GM19240 (cell line): ENCODE data around the gene GRM7.

Experiments used
- DNase-seq: peaks from one replicate; pipeline ENCODE4 v3.0.0; 2011; ENCODE audit warnings: low spot score; ENCODE audit not compliant: insufficient read length

Gene GRM7

DNA sequence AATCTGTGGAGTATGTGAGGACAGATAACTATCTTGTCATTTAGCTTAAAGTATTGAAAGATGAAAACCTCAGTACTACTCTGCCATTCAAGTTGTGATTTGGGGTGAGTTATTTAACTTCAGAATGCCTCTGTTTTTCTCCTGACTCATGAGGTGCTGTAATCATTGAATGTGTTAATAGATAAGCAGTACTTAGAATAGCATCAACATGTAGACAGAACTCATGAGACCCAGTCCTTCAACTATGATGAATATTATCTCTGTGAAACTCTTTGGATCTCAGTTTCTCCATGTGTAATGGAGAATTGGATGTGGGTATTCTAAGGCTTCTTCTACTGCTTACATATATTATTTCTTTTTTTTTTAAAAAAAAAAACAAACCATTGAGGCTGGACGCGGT lies 431.4 kb downstream of the GRM7 start:
- DNase-seq, result no peak

DNA sequence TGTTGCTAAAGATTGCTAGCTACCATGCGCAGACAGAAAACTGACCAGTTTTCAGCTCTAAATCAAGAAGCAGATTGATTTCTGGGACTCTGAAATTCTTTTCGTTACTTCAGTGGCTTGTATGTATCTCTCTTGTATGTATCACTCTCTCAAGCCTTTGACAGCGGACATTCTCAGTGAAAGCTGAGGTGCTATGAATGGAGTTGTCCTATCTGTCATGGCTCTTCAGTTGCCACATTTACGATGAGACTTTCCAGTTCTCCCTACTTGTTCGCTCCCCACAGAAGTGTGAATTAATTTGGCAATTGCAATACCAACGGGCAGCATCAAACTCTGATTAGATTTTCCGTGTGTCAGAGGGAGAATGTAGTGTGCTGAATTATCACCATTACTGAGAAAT lies 432.4 kb downstream of the GRM7 start:
- DNase-seq, result no peak

DNA sequence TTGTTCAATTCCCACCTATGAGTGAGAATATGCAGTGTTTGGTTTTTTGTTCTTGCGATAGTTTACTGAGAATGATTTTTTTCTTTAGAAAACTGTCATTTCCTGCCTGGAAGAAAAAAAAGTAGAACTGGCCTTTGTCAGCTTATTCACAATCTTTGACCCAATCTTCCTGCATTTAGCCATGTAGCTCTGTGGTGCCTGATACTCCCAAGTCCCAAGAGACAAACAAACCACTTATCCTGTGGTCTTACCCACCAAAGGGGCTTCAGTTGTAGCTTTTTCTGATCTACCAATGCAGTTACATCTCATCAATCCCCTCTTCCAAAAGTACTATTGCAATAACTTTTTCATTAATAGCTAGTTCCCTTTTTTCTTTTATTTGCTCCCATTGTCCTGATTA lies 444.6 kb downstream of the GRM7 start:
- DNase-seq, result no peak

DNA sequence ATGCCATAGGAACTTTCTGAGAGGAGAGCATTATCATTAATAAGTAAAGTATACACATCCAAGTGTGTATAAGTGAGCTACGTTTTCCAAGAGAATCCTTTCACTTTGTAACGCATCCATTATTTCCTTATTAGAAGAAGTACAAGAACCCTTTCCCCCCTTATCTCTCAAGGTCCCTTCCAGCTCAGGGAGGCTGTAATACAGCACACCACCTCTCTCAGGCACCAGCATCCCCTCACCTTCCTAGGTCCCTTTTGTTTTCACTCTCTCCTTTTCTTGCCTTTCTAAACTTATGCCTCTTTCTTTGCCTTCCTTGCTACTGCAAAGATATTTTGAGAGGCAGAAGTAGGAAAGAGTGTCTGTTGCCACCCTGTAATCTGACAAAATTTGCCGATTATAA lies 446.0 kb downstream of the GRM7 start:
- DNase-seq, result no peak

GRCh38 chr3:7307410-7307809 lies 446.5 kb downstream of the GRM7 start:
- DNase-seq, result no peak

DNA sequence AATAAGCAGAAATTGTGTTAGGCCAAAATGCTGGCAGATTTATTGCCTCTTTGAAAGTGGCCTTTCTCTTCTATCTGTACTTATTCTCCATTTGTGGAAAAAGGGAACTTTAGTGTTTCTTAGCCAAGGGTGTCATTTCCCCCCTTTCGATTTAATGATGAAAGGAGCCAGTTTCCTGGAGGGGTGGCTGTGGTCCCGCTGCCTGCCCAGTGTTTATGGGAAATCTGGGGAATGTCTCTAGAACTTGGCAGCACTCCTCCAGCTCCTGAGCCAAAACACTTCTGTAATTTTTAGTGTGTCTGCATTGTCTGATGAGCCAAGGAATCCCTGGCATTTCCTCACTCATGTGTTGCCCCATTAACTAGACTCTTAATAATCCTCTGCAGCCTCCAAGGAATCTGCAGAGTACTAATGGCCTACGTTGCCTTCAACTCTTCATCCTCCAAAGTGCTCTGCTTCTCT lies 448.8 kb downstream of the GRM7 start:
- no peak for DNase-seq

DNA sequence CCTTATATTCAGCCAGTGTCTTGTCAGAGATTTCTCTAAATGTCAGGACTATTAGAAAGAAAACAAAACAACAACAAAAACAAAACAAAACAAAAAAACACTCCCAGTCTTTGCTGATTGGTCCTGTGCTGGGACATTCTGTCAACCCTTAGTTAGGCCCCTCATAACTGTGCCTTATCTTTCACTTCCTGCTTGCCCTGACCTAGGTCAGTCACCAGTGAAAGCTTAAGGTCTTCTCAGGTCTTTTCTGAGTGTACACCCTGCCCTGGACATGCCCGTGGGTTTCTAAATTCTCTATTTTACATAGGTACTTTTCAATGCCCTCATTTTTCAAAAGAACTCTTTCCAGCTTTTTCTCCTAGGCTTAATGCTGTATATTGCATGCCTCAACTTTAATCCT lies 454.1 kb downstream of the GRM7 start:
- no peak for DNase-seq

DNA sequence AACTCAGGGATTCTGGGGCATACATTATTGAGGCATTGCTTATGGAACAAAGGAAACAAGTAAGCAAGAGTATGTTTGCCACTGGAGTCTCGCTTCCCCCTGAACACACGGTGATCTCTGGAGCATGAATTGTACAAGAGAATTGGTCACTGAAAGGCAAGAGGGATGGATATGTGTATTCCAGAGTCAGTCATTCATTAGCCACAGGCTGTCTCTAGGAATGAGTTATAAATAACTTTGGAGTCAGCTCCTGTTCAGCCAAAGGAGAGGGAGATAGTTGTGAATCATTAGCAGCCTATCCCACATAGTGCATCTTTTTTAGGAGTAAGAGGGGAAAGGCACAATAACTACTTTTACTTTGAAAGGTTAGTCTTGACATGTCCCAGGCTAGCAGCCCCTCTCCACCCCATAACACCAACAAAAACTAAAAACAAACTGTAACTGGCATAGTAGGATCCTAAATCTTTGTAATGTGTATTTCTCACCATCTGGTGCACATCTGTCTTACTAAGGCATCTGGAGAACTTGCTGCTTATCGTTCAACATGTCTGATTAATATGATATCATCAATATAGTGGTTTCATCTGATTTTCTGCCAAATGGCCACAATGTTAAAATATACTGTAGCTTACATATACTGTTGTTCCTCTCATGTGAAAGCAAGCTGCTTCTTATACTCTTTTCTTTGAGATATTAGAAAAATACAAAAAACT lies 462.2 kb downstream of the GRM7 start:
- DNase-seq, result no peak

DNA sequence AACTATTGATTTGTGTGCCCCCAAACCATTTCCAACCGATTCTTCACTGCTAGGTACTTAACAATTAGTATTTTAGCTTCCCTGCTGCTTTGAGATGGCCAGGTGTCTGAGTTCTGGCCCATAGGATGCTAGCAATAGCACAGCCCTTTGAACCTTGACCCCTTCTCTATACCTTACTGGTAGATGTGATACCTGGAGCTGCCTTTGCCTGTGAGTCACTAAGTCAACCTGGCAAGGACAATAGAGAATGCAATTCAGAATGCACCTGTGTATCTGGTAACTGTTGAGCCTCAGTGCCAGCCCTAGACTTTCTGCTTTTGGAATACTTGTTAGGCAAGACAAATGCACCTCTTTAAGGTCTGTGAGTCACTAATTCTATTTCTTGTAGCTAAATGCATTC lies 467.4 kb downstream of the GRM7 start:
- DNase-seq, result no peak

GRCh38 chr3:7332696-7333095 lies 471.8 kb downstream of the GRM7 start:
- DNase-seq, result no peak

DNA sequence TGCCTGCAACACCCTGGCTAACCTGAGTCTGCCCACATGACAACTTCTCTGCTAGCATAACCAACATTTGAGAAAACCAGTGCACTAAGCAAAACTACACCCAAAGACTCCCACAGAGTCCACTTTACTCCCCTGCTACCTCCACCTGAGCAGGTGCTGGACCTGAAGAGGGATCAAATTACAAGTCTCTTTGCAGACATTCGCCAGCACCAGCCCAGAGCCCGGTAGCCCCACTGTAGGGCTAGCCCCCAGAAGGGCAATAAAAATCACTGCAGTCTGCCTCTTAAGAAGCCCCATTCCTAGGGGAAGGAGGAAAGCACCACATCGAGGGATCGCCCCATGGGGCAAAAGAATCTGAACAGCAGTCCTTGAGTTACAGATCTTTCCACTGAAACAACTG lies 472.2 kb downstream of the GRM7 start:
- no peak for DNase-seq

- no peak for DNase-seq
These were observed 479.9 kb downstream of the GRM7 start for GRCh38 chr3:7340795-7341194.

DNA sequence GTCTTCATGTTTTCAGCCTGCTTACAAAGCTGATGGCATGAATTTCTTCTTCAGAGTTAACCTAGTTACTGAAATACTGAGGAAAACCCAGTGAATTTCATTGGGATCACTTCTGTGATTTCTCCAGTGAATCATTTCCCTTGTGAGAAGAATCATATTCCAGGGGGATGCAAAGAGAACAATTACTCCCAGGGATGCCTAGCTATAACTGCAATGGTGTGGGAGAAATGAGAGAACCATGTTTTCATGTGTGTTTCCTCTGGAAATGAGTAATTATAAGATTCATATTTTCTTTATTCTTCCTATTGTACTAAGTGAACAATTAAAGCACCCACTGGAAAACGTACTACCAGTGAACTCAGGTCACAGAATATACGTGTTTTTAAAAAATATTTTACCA lies 485.4 kb downstream of the GRM7 start:
- no peak for DNase-seq

- DNase-seq, result no peak
These were observed 496.2 kb downstream of the GRM7 start for GRCh38 chr3:7357101-7357500.

GRCh38 chr3:7367968-7368367 lies 507.1 kb downstream of the GRM7 start:
- no peak for DNase-seq

- no peak for DNase-seq
These were observed 507.7 kb downstream of the GRM7 start for GRCh38 chr3:7368597-7368996.

DNA sequence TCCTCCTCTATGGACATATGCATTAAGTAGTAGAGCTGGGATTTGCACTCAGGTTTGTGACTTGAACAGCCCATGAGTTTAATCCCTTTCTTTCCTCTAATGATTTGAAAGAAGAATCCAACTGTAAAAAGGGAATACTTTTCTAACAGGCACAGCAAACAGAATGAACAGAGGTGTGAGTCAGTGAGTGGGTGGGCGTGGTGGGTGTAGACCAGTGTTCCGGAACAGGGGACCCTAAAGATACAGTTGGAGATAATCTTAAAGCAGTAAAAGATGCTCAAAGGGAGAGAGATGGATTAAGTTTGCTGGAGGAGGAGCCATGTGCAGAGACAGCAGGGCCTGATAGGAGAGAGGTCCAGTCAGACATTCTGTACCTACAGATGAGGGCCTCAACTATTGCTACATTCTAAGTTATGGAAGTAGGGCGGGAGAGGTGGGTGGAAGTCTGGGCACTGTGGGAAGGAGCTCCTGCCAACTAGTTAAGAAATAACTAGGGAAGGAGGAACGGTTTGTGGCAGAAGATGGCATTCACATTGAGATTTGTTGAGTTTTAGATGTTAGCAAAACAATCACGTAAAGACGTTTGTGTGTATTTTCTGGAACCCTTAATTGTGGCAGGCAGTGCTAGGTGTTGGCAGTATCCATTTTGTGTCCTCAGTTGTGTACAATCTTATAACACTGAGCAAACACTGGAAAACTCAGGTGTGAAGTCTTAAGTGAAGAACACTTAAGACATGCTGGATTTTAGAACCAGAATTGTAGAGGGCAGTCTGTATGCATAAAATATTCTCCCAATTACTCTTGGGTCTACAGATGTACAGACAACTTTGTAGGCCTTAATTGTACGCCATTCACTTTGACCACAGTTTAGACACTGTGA lies 511.0 kb downstream of the GRM7 start:
- no peak for DNase-seq

DNA sequence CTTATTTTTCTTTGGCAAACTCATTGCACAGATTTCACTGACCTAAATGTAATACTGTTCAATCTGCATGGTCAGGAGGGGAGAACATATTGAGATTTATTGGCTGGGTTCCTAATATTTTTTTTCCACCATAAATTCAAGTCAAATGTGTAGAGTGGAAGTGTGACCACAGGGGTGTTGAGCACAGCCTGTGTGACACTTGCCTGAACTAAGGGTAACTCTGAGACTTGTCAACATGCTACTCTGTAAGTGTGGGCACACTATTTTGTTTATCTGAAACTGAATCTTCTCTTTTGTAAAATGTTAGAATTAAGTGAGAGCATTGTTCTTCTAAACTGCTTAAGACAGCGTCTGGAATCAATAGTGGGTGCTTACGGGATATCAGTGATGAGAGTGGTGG lies 516.2 kb downstream of the GRM7 start:
- no peak for DNase-seq

DNA sequence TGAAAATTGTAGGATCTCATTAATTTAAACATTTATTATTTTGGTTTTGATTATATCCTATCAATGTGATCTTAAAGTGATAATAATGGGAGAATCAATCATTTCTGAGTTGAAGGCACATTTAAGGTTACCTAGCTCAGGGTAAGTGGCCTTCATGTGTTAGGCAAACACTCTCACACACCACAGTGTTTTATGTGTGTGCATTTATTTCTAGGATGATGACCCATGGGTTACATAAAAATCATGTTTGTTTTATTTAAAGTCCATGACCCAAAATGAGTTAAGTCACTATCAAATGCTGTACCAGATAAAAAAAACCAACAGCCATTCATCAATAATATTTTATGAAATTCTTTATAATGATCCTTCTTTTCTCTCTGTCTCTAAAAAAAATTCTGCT lies 520.8 kb downstream of the GRM7 start:
- no peak for DNase-seq

DNA sequence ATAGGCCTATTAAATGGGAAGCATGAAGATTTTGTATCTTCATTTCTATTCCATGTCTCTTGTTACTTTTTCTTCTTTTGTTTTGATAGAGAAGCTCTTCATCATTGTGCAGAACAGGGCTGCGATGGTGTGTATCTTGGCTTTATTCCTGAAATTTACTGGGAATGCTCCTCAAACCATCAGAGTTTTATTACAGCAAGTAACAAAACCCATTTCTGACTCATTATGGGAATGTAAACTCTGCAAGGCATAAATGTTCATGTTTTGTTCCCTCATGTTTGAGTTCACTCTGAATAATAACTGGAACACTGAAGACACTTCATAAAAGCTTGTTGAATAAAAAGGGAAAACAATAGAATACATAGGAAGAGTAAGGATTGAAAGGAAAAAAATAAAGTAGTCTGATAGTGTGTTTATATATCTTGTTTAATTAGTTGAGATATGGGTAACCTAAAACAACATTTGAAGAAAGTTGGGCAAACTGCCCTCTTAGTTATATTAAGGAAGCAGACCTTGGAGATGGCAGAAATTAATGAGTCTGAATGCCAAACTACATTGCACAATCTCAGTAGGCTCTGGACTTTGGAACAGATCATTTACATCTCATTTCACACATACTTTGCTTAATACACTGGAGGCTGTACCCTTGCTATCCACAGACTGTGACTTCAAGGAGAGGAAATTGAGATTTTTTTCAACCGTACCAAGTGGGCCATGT lies 521.5 kb downstream of the GRM7 start:
- no peak for DNase-seq

GRCh38 chr3:7385635-7386034 lies 524.7 kb downstream of the GRM7 start:
- no peak for DNase-seq

DNA sequence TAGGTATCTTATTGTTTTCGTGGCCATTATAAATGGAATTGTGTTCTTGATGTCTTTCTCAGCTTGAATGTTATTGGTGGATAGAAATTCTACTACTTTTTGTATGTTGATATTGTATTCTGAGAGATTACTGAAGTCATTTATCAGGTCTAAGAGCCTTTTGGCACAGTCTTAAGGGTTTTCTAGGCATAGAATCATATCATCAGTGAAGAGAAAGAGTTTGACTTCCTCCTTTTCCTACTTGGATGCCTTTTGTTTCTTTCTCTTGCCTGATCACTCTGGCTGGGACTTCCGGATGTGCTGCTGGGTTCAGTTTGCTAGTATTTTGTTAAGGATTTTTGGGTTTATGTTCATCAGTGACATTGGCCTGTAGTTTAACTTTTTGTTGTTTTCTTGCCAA lies 527.1 kb downstream of the GRM7 start:
- DNase-seq, result no peak
